Stimulated activated CD8-positive, alpha-beta memory T cell treated with anti-CD3 and anti-CD28 coated beads, Interleukin-7, amount 100 ng/mL, for 1 hour (primary cell): ENCODE data around the gene FAM32A.
A peak's percentile ranks its signal among the peaks of the same experiment; 100 is the strongest.

Source experiments
- DNase-seq, 2 donors: peaks; one replicate each; pipeline ENCODE4 v3.0.0-alpha.2; 2020; ENCODE audit warnings: low read depth in 2 of 2

The FAM32A gene

DNA sequence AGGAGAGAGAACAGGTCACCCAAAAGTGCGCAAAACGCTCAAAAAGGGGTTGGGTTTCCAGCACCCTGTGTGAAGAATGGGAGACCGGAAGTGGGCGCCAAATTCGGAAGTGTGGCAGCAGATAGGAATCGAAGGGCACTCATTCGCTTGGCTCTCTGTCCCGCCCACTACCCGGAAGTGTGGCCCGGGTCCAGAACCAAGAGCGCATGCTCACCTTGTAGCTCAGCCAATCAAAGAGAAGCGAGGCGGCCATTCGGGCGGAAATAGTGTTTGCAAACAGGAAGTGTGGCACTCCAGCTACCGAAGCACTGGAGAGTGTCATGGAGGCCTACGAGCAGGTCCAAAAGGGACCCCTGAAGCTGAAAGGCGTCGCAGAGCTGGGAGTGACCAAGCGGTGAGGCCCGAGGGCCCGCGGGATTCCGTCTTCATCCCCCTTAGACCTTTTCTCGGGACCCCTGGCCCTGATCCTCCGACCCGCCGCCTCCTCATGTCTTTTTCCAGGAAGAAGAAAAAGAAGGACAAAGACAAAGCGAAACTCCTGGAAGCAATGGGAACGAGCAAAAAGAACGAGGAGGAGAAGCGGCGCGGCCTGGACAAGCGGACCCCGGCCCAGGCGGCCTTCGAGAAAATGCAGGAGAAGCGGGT lies at the start of gene FAM32A:
FAM32A (plus strand) TSS at position 288 of the 645 bp plus-strand sequence; CDS start at position 321, 33 bp downstream.
- peak; percentile 97 for DNase-seq

DNA sequence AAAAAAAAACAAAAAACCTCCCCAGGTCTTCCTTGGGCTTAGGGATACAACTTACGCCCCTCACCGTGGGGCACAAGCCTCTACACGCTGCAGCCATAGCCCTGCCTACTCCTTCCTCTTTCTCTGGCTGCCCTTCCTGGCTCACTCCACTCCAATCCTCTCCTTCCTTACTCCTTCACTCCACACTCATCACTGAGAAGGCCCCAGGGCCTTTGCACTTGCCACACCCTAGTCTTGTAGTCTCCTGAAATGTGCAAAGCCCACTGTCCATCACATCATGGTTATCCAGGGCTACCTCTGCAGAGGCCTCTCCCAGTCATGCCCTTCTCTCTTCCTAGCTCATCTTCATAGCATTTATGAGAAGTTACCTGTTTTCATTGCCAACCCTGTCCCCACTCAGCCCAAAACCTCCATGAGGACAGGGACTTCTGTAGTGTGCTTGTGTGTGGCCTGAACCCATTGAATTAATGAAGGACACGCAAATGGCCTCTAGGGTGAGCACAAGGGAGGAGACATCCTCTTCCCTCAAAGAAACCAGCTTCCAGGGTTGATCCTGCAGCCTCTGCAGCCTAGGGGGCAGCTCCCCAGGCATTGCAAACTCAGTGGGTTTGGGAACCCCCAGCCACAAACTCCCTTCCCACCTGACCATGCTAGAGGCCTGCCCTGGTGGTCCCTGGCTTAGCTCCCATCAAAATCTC lies 49.6 kb upstream of the FAM32A start:
- no peak for DNase-seq

DNA sequence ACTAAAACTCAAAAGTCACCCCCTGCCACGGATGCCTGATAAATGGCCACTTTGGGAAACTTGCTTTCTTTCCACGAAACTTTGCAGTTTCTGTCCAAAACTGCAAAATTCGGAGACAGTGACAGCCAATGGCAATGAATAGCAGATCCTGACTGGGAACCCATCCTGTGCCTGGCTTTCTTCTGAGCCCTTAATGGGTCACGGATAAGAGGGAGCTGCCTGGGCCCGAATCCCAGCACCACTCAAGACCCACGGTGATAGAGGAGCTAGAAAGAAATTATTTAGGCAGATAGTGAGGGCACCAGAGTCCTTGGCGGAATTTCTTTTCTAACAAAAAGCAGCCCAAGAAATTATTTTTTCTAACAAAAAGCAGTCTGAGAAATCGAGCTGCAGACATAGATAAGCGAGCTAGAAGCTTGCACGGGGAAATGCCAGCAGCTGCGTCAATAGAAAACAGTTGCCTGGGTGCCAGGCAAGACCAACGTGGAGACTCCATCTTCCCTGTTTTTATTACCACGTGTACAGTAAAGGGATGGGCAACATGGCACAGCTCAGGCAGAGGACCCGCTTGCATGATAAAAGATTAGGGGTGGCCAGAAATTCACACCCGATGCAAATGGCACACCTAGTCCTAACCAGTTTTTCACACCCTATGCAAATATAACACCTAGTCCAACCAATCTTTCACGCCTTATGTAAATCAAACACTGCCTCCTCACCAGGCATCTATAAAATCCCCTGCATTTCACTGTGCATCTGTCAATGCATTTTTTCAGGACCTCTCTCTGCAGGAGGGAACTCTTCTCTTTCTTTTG lies 48.8 kb upstream of the FAM32A start:
- DNase-seq = no peak

DNA sequence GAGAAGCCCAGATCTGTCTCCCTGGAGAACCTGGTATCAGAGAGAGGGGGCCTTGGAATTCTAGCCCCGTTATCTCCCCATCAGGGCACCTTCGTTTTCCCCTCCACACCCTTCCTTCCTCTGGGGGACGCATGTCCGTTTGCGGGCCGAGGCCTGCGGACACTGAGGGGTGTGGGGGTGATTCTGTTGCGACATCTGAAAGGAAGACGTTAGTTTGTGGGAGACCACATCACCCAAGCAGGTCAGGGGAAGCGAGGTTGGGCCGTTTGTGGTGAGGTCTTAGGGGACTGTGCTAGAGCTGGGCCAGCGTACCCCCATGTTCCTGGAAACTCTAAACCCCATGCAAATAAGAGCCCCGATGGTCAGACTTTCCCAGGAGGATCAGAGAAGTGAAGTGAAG lies 45.5 kb upstream of the FAM32A start:
- DNase-seq = no peak

DNA sequence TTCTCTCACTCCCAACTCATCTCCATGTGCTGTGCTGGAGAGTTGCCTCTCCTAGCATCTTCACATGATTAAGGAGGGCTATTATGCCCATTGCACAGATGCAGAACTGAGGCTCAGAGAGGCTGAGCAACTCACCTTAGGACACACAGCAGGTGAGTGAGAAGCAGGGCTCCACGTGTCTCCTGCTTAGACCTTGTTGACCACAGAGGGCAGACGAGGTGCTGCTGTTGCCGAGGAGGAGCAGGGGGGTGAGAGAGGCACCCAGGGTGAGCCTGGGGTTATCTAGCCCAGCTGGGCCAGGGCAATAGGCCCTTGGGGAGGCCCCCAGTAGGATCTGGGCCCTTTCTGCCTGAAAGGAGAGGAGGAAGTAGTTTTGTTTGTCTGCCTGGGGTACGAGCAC lies 44.2 kb upstream of the FAM32A start:
- no peak for DNase-seq

DNA sequence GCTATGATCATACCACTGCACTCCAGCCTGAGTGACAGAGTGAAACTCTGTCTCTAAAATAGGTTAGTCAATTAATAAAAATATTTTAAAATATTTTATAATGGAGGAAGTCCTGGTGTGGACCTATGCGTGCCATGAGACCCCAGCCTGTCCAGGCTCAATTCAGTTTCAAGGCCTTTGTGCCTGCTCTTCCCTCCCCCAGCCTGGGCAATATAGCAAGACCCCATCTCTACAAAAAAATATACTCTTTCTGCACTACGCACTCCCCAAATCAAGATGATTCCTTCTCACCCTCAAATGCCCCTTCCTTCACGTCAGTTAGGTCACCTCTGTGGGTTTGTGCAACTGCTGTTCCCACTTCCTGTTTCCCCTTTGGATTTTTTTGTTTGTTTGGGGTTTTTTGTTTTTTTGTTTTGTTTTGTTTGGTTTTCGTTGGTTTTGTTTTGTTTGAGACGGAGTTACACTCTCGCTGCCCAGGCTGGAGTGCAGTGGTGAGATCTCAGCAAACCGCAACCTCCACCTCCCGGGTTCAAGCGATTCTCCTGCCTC lies 43.1 kb upstream of the FAM32A start:
- DNase-seq = no peak

DNA sequence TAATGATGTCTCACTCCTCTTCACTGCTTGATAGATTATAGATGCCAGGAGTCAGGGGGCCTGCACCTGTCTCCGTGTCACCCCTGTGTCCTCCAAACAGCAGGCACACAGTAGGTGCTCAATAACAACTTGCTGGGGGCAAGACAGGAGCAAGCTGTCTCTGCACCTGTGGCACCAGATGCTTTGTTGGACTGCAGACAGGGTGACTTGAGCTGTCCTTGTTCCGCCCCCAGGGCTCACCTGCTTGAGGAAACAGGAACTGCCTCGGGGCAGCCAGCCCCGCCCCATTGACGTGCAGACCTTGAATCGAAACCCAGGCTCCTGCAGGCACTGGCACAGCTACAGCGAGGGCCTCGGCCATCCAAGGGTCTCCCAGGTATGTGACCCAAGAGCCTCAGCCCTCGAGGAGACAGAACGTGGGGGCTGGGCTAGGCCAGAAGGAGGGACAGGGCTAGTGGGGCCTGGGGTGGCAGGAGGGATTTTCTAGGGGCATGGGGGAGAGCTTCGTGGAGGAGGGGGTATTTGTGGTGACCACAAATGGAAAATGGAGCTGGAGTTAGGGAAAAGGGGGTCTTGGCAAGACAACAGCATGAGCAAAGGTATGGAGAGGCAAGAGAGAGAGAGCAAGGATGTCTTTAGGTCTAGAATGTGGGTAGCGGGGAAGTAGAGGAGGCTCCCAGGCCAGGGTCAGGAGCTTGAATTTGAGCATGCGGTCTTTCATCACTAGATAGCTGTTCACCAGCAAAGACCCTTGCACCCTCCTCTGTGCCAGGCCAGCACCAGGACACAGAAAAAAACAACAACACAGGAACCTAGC lies 41.6 kb upstream of the FAM32A start, which contains the start of gene HSH2D:
HSH2D (plus strand) TSS at position 287 of the 817 bp plus-strand sequence. CDS start 5,066 bp downstream, outside the sequence.
- DNase-seq = peak; percentile 63 to 72

DNA sequence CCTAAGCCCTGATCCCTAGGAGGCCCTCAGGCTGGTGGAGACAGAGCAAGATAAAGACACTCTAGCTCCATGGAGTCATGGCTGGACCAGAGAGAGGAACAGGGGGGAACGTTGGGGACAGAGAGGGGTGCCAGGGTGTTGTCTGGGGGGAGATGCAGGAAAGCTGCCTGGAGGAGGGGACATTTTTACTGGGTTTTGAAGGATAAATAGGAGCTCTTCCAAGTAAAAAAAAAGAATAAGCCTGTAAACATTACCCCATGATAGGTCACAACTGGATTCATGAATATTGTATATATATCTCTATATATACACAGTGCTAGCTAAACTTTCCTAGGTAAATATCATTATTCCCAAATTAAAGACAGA lies 41.0 kb upstream of the FAM32A start:
- DNase-seq = no peak

DNA sequence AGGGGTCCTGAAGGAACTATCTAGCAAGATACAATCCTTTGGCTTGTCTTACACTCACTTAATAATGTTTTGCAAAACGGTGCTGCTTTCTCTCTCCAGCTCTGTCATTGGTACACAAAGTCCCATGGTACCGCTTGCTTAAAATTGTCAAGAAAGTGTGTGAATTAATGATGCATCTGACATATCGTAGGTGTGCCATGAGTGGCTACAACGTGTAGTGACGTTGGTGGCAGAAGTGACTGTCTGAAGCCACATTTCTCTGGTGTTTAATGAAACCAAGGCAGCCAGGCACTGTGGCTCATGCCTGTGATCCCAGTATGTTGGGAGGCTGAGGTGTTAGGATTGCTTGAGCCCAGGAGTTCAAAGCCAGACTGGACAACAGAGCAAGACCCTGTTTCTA lies 39.1 kb upstream of the FAM32A start:
- no peak for DNase-seq

DNA sequence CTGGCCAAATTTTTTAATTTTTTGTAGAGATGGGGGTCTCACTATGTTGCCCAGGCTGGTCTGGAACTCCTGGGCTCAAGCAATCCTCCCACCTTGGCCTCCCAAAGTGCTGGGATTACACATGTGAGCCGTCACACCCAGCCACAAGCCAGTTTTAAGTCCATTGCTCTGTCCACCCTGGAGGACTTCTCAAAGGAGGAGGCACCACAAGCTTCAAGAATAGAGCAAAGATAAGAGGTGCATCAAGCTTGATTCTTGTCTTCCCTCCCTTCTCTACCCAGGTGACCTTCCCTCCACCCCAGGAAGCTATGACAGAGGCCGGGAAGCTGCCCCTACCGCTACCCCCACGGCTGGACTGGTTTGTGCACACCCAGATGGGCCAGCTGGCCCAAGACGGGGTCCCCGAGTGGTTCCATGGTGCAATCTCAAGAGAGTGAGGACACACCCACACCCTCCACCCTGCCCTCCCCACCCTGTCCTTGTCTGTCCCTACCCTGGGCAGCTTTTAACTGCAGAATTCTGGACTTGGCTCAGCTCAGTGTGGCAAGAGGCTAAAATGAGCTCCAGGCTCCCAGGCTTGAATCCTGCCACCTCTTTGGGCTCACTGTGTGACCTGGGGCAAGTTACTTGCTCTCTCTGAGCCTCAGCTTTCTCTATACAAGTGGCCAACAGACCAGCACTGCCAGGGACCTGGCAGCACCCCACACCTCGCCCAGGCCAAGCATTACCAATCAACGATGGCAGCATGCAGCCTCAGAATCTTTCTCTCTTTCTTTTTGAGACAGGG lies 36.6 kb upstream of the FAM32A start:
- DNase-seq = no peak

DNA sequence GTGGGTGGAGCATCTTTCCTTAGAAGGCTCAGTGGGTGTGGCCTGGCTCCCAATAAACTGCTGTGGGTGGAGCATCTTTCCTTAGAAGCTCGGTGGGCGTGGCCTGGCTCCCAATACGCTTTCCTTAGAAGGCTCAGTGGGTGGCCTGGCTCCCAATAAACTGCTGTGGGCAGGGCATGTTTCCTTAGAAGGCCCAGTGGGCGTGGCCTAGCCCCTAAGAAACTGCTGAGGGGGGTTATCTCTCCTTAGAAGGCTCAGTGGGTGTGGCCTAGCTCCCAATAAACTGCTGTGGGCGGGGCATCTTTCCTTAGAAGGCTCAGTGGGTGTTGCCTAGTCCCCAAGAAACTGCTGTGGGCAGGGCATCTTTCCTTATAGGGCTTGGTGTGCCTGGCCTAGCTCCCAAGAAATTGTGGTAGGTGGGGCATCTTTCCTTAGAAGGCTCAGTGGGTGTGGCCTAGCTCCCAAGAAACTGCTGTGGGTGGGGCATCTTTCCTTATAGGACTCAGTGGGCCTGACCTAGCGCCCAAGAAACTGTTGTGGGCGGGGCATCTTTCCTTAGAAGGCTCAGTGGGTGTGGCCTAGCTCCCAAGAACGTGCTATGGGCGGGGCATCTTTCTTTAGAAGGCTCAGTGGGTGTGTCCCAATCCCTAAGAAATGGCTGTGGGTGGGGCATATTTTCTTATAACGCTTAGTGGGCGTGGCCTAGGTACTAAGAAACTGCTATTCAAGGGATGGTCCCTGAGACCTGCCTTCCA lies 31.5 kb upstream of the FAM32A start:
- DNase-seq = no peak

DNA sequence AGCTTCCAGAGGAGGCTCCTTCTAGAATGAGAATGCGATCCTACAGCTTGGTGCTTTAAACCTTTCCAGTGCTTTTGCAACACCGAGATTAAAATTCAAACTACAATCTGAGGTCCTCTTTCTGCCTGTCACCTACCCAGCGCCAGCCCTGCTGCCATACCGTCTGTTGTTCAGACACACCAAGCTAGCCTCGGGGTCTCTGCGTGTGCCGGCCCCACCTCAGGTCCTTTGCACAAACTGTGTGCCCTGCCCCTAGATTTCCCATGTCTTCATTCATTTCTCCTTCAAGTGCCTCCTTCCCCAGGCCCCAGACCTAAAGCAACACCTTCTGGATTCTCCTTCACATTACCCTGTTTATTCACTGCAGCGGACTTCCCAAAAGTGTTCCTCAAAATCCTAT lies 30.7 kb upstream of the FAM32A start:
- DNase-seq = no peak

DNA sequence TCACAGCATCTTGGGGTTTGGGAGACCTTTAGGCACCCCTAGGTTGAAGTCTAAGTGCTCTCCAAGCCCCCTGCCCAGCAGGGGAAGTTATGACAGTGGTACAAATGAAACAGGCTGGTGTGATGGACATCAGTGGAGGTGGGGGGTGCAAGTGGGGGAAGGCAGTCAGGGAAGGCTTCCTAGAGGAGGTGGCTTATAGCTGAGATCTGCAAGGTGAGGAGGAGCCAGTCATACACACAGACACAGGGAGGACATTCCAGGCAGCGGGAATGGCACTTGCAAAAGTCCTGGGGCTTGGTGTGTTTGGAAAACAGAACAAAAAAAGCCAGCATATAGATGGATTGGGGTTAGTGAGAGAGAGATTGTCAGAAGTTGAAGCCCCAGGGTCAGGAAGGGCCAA lies 30.1 kb upstream of the FAM32A start:
- no peak for DNase-seq

DNA sequence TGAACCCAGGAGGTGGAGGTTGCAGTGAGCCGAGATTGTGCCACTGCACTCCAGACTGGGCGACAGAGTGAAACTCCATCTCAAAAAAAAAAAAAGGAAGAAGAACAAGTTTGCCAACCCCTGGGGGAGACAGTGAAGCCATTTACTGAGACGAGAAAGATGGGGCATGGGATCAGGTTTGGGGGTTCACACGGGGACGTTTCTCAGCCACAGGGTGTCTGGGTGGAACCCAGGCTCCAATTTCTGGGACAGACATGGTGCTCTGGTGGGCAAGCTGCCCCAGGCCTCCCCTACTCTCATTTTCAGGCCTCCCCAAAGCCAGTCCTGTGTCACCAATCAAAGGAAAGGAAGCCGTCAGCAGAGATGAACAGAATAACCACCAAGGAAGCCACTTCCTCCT lies 28.3 kb upstream of the FAM32A start:
- no peak for DNase-seq

DNA sequence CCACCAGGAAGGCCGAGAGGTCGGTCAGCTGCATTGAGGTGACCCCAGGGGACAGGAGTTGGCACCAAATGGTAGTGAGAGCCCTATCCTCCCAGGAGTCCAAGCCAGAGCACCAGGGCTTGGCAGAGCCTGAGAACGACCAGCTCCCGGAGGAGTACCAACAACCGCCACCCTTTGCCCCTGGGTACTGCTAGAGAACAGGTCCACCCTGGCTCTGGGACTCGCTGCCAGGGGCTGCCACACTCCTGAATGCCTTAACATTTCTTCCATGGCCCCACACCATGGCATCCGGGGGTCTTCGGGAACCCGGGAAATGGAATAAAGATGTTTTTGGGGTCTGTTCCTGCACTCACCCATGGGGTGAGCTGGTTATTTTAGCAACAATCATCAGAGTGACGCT lies 27.6 kb upstream of the FAM32A start:
- DNase-seq = no peak

DNA sequence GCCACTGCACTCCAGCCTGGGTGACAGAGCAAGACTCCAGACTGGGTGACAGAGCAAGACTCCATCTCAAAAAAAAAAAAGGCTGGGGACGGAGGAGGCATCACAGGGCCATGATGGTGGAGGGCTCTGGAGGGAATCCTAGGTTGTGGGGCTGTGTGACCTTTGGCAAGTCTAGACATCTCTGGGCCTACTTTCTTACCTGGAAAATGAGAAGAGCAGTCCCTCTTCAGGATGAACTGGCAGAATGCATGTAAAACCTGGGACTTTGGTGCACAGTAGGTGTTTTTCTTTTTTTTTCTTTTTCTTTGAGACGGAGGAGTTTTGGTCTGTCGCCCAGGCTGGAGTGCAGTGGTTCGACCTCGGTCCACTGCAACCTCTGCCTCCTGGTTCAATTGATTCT lies 25.6 kb upstream of the FAM32A start:
- no peak for DNase-seq

DNA sequence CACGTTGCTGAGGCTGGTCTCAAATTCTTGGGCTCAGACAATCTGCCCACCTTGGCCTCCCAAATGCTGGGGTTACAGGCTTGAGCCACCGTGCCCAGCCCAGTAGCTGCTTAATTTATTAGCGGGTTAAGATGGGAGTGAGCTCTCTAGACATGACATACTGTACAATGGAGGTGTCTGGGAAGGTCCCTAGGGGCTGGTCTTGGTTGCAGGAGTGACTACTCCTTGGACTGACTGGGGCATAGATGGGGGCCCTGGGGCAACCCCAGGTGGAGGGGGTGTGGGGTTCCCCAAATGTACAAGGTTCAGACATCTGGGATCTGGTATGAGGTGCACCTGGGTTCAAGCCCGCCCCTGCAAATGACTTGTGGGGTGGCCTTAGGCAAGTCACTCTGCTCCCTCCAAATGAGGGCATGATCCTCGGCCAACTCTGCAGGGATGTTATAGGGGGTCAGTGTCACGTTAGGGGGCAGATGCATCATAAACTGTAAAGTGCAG lies 24.7 kb upstream of the FAM32A start:
- no peak for DNase-seq

DNA sequence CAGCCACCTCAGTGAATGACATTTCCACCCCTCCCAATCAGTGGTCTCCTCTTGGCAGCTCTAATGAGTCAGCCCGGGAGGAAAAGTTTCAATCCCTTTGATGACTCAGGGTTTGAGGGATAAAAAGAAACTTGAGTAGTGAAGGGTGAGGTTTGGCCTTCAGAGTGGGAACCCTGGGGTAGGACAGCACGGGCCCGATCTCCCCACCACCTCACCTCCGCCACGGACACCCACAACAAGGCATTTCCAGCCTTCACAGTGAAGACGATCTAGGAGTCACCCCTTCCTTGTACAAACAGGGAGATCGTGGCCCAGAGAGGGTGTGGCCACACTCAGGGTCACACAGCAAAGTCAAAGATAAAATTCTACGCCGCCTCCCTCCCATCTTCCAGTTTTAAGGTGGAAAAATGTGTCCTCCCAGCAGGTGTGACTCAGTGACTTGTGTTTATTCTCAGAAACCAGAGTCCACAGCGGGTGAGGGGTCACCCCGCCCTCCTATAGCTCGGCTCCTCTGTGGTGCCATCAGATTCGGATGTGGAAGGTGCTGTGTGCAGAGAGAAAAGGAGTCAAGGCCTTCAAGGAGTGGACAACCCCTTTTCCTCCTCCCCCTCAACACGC lies 24.2 kb upstream of the FAM32A start:
- no peak for DNase-seq

DNA sequence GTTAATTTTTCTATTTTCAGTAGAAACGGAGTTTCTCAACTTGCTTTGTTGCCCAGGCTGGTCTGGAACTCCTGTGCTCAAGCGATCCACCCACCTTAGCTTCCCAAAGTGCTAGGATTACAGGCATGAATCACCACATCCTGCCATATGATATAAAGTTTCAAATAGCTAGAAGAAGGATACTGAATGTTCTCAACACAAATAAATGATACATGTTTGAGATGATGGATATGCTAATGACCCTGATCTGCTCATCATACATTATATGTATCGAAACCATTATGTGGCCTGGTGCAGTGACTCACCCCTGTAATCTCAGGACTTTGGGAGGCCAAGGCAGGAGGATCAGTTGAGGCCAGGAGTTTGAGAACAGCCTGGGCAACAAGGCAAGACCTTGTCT lies 23.4 kb upstream of the FAM32A start:
- DNase-seq = no peak
